Activated CD8-positive, alpha-beta memory T cell treated with anti-CD3 and anti-CD28 coated beads, Interleukin-2, amount 10 ng/mL, durations not matched to agents 7 days and 5 days (primary cell): ENCODE measurements around the gene RBM15B. TPM values are rescaled to one million over a fixed set of nuclear protein-coding genes. Genes with fewer than 3 reads are reported as not detected.

Source experiments
- ATAC-seq: fragments of 150-1000 bp; cut with Tn5 transposase; one replicate; pipeline ENCODE4 v1.10.0; 2021; ENCODE audit warnings: moderate library complexity
- CTCF ChIA-PET: fragments of 350-600 bp; sonication (Branson Sonifier 250); formaldehyde crosslinking; loops from one replicate; lab custom pipeline; 2021; ENCODE audit warnings: antibody characterized with exemption; lab: Charles Lee
- DNase-seq: peaks from one replicate; pipeline ENCODE4 v3.0.0-alpha.2; 2020
- H3K27ac Mint-ChIP-seq: one replicate; pipeline ENCODE4 v1.8.0; 2021; ENCODE audit warnings: mild to moderate bottlenecking, mixed read lengths
- H3K27me3 Mint-ChIP-seq: one replicate; pipeline ENCODE4 v1.8.0; 2021; ENCODE audit warnings: mixed read lengths
- H3K36me3 Mint-ChIP-seq: one replicate; pipeline ENCODE4 v1.8.0; 2021; ENCODE audit warnings: mild to moderate bottlenecking, mixed read lengths
- H3K4me1 Mint-ChIP-seq: one replicate; pipeline ENCODE4 v1.8.0; 2021; ENCODE audit warnings: mixed read lengths
- H3K4me3 Mint-ChIP-seq: one replicate; pipeline ENCODE4 v1.8.0; 2021; ENCODE audit warnings: mild to moderate bottlenecking, moderate library complexity, mixed read lengths
- H3K9me3 Mint-ChIP-seq: one replicate; pipeline ENCODE4 v1.8.0; 2022; ENCODE audit warnings: low read depth, mixed read lengths
- total RNA-seq, 2 experiments: library from RNA; stranded (reverse); gene quantifications; one replicate each; pipeline ENCODE4 v1.2.3, GENCODE V29; 2021

RBM15B gene
- total RNA-seq, 2 experiments from 2014 or later = 28.7 to 36.1 TPM

- ATAC-seq = no peak
- CTCF ChIA-PET = interaction anchor here (0.6 kb wide), 1 partner anchor 10 kb away, joined by 3 read pairs; no protein-coding TSS in a partner anchor
- H3K4me3 Mint-ChIP-seq = no peak overlapping the region
- H3K4me1 Mint-ChIP-seq = peaks cover 9% of the 10 kb centered on the region
- no peak for DNase-seq
- H3K9me3 Mint-ChIP-seq = no peaks in the 10 kb centered on the region
- no peaks in the 10 kb centered on the region for H3K27me3 Mint-ChIP-seq
- no peak overlapping the region for H3K27ac Mint-ChIP-seq
- H3K36me3 Mint-ChIP-seq = peaks cover 15% of the 10 kb centered on the region
Observed at GRCh38 chr3:51401735-51402134, 10.7 kb downstream of the RBM15B start.

- no peak for DNase-seq
- H3K36me3 Mint-ChIP-seq = peaks cover 12% of the 10 kb centered on the region
- H3K27me3 Mint-ChIP-seq = no peaks in the 10 kb centered on the region
- H3K27ac Mint-ChIP-seq = no peak overlapping the region
- H3K4me1 Mint-ChIP-seq = peaks cover 11% of the 10 kb centered on the region
- CTCF ChIA-PET = interaction anchor here (0.8 kb wide), 1 partner anchor 8 kb away, joined by 3 read pairs; no protein-coding TSS in a partner anchor
- no peak for ATAC-seq
- H3K4me3 Mint-ChIP-seq = no peak overlapping the region
- H3K9me3 Mint-ChIP-seq = no peaks in the 10 kb centered on the region
Observed at GRCh38 chr3:51403675-51404074, 12.6 kb downstream of the RBM15B start.

- Mint-ChIP-seq H3K4me3 (no peak overlapping the region), H3K9me3 (no peaks in the 10 kb centered on the region), H3K36me3 (peaks cover 26% of the 10 kb centered on the region), H3K4me1 (peaks cover 11% of the 10 kb centered on the region), H3K27ac (no peak overlapping the region), H3K27me3 (no peaks in the 10 kb centered on the region)
- CTCF ChIA-PET = interaction anchor here (0.6 to 1.1 kb wide), 3 partner anchors 8 to 27 kb away, joined by 3 to 5 read pairs (median 3); no protein-coding TSS in a partner anchor
- ATAC-seq = no peak
- no peak for DNase-seq
Observed at GRCh38 chr3:51408021-51408420, 16.9 kb downstream of the RBM15B start.

- Mint-ChIP-seq H3K27ac (no peak overlapping the region), H3K36me3 (peaks cover 25% of the 10 kb centered on the region), H3K27me3 (no peaks in the 10 kb centered on the region), H3K4me1 (peaks cover 9% of the 10 kb centered on the region), H3K4me3 (no peak overlapping the region), H3K9me3 (no peaks in the 10 kb centered on the region)
- ATAC-seq = no peak
- CTCF ChIA-PET = no interaction called here
- no peak for DNase-seq
Observed at GRCh38 chr3:51408813-51409212, 17.7 kb downstream of the RBM15B start.

- ATAC-seq (no peak), DNase-seq (no peak)
- Mint-ChIP-seq H3K4me1 (peaks cover 10% of the 10 kb centered on the region), H3K4me3 (no peak overlapping the region), H3K27me3 (no peaks in the 10 kb centered on the region), H3K36me3 (peaks cover 20% of the 10 kb centered on the region), H3K9me3 (no peaks in the 10 kb centered on the region), H3K27ac (peak overlapping the region; percentile 14)
- CTCF ChIA-PET = interaction anchor here (0.7 to 1.9 kb wide), 2 partner anchors 9 to 33 kb away, joined by 3 to 5 read pairs; no protein-coding TSS in a partner anchor
Observed at GRCh38 chr3:51422211-51422610, 31.1 kb downstream of the RBM15B start.

- Mint-ChIP-seq H3K27me3 (no peaks in the 10 kb centered on the region), H3K27ac (no peak overlapping the region), H3K36me3 (peaks cover 20% of the 10 kb centered on the region), H3K4me1 (peaks cover 10% of the 10 kb centered on the region), H3K4me3 (no peak overlapping the region), H3K9me3 (no peaks in the 10 kb centered on the region)
- no peak for DNase-seq
- ATAC-seq = no peak
- CTCF ChIA-PET = no interaction called here
Observed at GRCh38 chr3:51426921-51427320, 35.8 kb downstream of the RBM15B start.

GRCh38 chr3:51429138-51429537 is 38.1 kb downstream of the RBM15B start:
- no peak overlapping the region for H3K27ac Mint-ChIP-seq
- H3K9me3 Mint-ChIP-seq = no peaks in the 10 kb centered on the region
- H3K4me1 Mint-ChIP-seq = no peaks in the 10 kb centered on the region
- H3K4me3 Mint-ChIP-seq = no peak overlapping the region
- H3K36me3 Mint-ChIP-seq = peaks cover 20% of the 10 kb centered on the region
- H3K27me3 Mint-ChIP-seq = no peaks in the 10 kb centered on the region
- CTCF ChIA-PET = interaction anchor here (0.8 to 0.9 kb wide), 2 partner anchors 9 to 34 kb away, joined by 3 read pairs; no protein-coding TSS in a partner anchor
- ATAC-seq (no peak), DNase-seq (no peak)

GRCh38 chr3:51434110-51434509 is 43.0 kb downstream of the RBM15B start:
- H3K9me3 Mint-ChIP-seq = no peaks in the 10 kb centered on the region
- no peak overlapping the region for H3K27ac Mint-ChIP-seq
- no peaks in the 10 kb centered on the region for H3K27me3 Mint-ChIP-seq
- H3K4me3 Mint-ChIP-seq = no peak overlapping the region
- peaks cover 16% of the 10 kb centered on the region for H3K36me3 Mint-ChIP-seq
- DNase-seq (no peak), ATAC-seq (no peak)
- CTCF ChIA-PET = interaction anchor here (1.0 to 2.3 kb wide), 14 partner anchors 10 to 863 kb away, joined by 3 to 13 read pairs (median 4); partner anchors contain the start of gene DCAF1
- H3K4me1 Mint-ChIP-seq = peaks cover 3% of the 10 kb centered on the region

GRCh38 chr3:51434746-51435327 is 43.8 kb downstream of the RBM15B start:
- H3K9me3 Mint-ChIP-seq = no peaks in the 10 kb centered on the region
- H3K27me3 Mint-ChIP-seq = no peaks in the 10 kb centered on the region

GRCh38 chr3:51436998-51437639 is 46.0 kb downstream of the RBM15B start:
- H3K9me3 Mint-ChIP-seq = no peaks in the 10 kb centered on the region
- no peaks in the 10 kb centered on the region for H3K27me3 Mint-ChIP-seq
- peaks cover 10% of the 10 kb centered on the region for H3K4me1 Mint-ChIP-seq
- H3K36me3 Mint-ChIP-seq = peaks cover 27% of the 10 kb centered on the region
- ATAC-seq = no peak
- no peak for DNase-seq
- CTCF ChIA-PET = interaction anchor here (0.9 to 1.0 kb wide), 2 partner anchors 9 to 47 kb away, joined by 3 read pairs; no protein-coding TSS in a partner anchor
- H3K4me3 Mint-ChIP-seq = no peak overlapping the region
- no peak overlapping the region for H3K27ac Mint-ChIP-seq

More at GRCh38 chr3:51434746-51435327, 43.8 kb downstream of the RBM15B start:
- ATAC-seq (peak; percentile 89), DNase-seq (peak; percentile 64)
- Mint-ChIP-seq H3K4me1 (peaks cover 3% of the 10 kb centered on the region), H3K27ac (no peak overlapping the region), H3K4me3 (no peak overlapping the region), H3K36me3 (peaks cover 13% of the 10 kb centered on the region)
- CTCF ChIA-PET = interaction anchor here (0.7 to 2.3 kb wide), 13 partner anchors 9 to 864 kb away, joined by 3 to 13 read pairs (median 4); partner anchors contain the start of gene DCAF1

- Mint-ChIP-seq H3K4me3 (no peak overlapping the region), H3K9me3 (no peaks in the 10 kb centered on the region), H3K36me3 (peaks cover 25% of the 10 kb centered on the region), H3K27ac (peak overlapping the region; percentile 65), H3K27me3 (no peaks in the 10 kb centered on the region), H3K4me1 (peaks cover 8% of the 10 kb centered on the region)
- CTCF ChIA-PET = no interaction called here
- ATAC-seq (no peak), DNase-seq (no peak)
Observed at GRCh38 chr3:51441282-51442030, 50.4 kb downstream of the RBM15B start.

- no peak overlapping the region for H3K27ac Mint-ChIP-seq
Observed at GRCh38 chr3:51445544-51446280, 54.6 kb downstream of the RBM15B start.

More at GRCh38 chr3:51445544-51446280, 54.6 kb downstream of the RBM15B start:
- DNase-seq = no peak
- H3K27me3 Mint-ChIP-seq = no peaks in the 10 kb centered on the region
- CTCF ChIA-PET = no interaction called here
- no peaks in the 10 kb centered on the region for H3K9me3 Mint-ChIP-seq
- H3K4me1 Mint-ChIP-seq = peaks cover 13% of the 10 kb centered on the region
- H3K36me3 Mint-ChIP-seq = peaks cover 35% of the 10 kb centered on the region
- ATAC-seq = no peak
- H3K4me3 Mint-ChIP-seq = no peak overlapping the region
